ENCODE data around the gene CENPC. TPM values are rescaled to one million over a fixed set of nuclear protein-coding genes. Genes with fewer than 3 reads are reported as not detected.

Gene CENPC
- polyA plus RNA-seq, 1 of the 3 experiments (the other 2 are of a cell fraction): 2.2 TPM

- no peaks in the 10 kb centered on the region for H3K79me2 ChIP-seq (ENCODE audit: insufficient read depth)
- ChIA-PET POLR2A (no interaction called here), CTCF (no interaction called here)
- 75% methylated on average over 3 of the region's 3 CpGs for WGBS (ENCODE audit: low lambda C conversion rate)
- no peak overlapping the region for H3K9ac ChIP-seq
- H3K36me3 ChIP-seq (replicated peaks in 1 of 2; ENCODE audit: control insufficient read depth in 1 of 2, insufficient read depth in 2 of 2, low read length in 1 of 2): no peaks in the 10 kb centered on the region
- H3K27ac ChIP-seq (ENCODE audit: low read depth in 2 of 2, low read length in 1 of 2): no peak overlapping the region
- H3K9me3 ChIP-seq: no peaks in the 10 kb centered on the region
- H3F3A ChIP-seq (replicated peaks; ENCODE audit: insufficient read depth): no peaks in the 10 kb centered on the region
- no peak for TF ChIP-seq MEF2A (IDR thresholded peaks at IDR 0.05; ENCODE audit: borderline replicate concordance, low read depth)
- TF ChIP-seq GABPA (IDR thresholded peaks at IDR 0.05; ENCODE audit: low read depth): no peak
- TF ChIP-seq REST (IDR thresholded peaks at IDR 0.05; ENCODE audit: low read depth, low read length): no peak
- TF ChIP-seq GATA2 (CRISPR knock-in tag; IDR thresholded peaks at IDR 0.05): no peak
- TF ChIP-seq, protein P1, sequence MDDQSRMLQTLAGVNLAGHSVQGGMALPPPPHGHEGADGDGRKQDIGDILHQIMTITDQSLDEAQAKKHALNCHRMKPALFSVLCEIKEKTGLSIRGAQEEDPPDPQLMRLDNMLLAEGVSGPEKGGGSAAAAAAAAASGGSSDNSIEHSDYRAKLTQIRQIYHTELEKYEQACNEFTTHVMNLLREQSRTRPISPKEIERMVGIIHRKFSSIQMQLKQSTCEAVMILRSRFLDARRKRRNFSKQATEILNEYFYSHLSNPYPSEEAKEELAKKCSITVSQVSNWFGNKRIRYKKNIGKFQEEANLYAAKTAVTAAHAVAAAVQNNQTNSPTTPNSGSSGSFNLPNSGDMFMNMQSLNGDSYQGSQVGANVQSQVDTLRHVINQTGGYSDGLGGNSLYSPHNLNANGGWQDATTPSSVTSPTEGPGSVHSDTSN (IDR thresholded peaks at IDR 0.05): no peak
- TF ChIP-seq EP300 (IDR thresholded peaks at IDR 0.05; ENCODE audit: borderline replicate concordance in 1 of 2, low read depth in 1 of 2, low read length in 1 of 2): no peak
- no peak for TF ChIP-seq TEAD4 (IDR thresholded peaks at IDR 0.05; ENCODE audit: borderline replicate concordance, insufficient read depth)
- H3K4me2 ChIP-seq: no peak overlapping the region
- H3K4me3 ChIP-seq (ENCODE audit: low read depth in 2 of 2, low read length in 1 of 2): no peak overlapping the region
- no peaks in the 10 kb centered on the region; the same call in 1 of the 2 replicates for H3K27me3 ChIP-seq (ENCODE audit: insufficient read depth)
- H3K4me1 ChIP-seq (ENCODE audit: control insufficient read depth in 1 of 2, insufficient read depth in 2 of 2, low read depth in 1 of 2, low read length in 1 of 2): no peaks in the 10 kb centered on the region
- no peak overlapping the region for H2AFZ ChIP-seq (ENCODE audit: low read depth)
- H3K9me2 ChIP-seq: no peaks in the 10 kb centered on the region
- no peaks in the 10 kb centered on the region for H4K20me1 ChIP-seq (ENCODE audit: insufficient read depth)
- DNase-seq: no peak
Measured at GRCh38 chr4:67587156-67587555, 41.9 kb upstream of the CENPC start.

DNA sequence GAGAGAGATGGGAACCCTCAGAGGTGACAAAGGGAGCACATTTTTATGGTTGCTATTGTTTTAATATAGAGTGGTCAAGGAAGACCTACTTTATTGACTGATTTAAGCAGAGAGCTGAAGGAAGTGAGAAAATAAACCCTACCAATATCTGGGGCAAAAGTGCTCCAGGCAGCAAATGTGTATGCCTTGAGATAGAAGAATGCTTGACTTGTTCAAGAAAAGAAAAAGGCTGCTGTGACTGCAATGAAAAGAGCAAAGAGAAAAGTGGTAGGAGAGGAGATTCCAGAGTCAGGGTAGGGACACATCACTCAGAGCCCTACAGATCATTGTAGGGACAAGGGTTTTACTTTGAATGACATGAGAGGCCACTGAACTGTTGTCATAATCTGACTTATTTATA lies 39.2 kb upstream of the CENPC start:
- Histone ChIP-seq H3K4me3 (ENCODE audit: low read depth in 2 of 2, low read length in 1 of 2) (no peak overlapping the region), H3K79me2 (ENCODE audit: insufficient read depth) (no peaks in the 10 kb centered on the region), H3K27me3 (ENCODE audit: insufficient read depth) (no peaks in the 10 kb centered on the region), H2AFZ (ENCODE audit: low read depth) (no peak overlapping the region), H4K20me1 (ENCODE audit: insufficient read depth) (no peaks in the 10 kb centered on the region), H3K36me3 (replicated peaks in 1 of 2; ENCODE audit: control insufficient read depth in 1 of 2, insufficient read depth in 2 of 2, low read length in 1 of 2) (no peaks in the 10 kb centered on the region), H3F3A (replicated peaks; ENCODE audit: insufficient read depth) (no peaks in the 10 kb centered on the region), H3K9me2 (no peaks in the 10 kb centered on the region), H3K9me3 (no peaks in the 10 kb centered on the region), H3K27ac (ENCODE audit: low read depth in 2 of 2, low read length in 1 of 2) (no peak overlapping the region), H3K4me1 (ENCODE audit: control insufficient read depth in 1 of 2, insufficient read depth in 2 of 2, low read depth in 1 of 2, low read length in 1 of 2) (no peaks in the 10 kb centered on the region), H3K9ac (no peak overlapping the region), H3K4me2 (no peak overlapping the region)
- TF ChIP-seq GABPA (IDR thresholded peaks at IDR 0.05; ENCODE audit: low read depth) (no peak), SMC3 (IDR thresholded peaks at IDR 0.05; ENCODE audit: low read depth, low read length) (no peak)
- ChIA-PET POLR2A (no interaction called here), CTCF (no interaction called here)
- no peak for DNase-seq

Measured in SK-N-SH (cell line).